Measurements from ENCODE around the gene ATF6.

ATF6 gene

DNA sequence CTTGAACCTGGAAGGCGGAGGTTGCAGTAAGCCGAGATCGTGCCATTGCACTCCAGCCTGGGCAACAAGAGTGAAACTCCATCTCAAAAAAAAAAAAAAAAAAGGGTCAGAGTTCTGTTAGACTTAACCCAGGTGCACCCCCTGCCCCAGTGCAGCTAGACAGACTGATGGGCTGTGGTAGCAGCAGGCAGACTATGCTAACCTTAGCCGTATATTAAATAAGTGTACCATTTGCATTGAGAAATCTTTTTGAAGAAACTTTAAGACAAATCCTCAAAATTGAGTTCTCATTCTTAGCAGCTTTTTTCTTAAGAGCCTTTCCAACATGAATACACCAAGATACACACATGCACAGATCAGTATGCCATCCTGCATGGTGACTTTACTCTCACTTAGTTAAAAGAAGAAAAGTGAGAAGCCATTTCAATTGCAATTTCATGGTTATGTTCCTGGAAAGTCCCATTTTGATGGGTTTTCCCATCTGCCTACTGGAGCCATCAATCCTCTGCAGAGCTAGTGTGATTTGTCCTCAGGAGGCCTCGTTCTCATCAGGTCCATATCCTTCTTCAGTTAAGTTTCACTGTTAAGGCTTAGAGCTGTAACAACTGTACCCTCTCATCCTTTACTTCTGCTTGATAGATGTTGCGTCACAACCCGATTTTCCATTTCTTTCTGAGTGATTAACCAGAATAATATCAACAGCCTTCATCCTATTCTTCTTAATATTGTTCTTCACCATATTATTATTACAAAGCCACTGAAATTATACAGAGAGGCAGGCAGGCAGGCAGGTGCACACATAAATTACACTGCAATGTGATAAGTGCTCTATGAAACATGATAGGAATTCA lies 37.5 kb upstream of the ATF6 start:
- TF ChIP-seq CTCF (conservative IDR thresholded peaks at IDR 0.05; ENCODE audit: control insufficient read depth, insufficient read depth, low read depth, low read length), result no peak
- no peak overlapping the region for H3K4me3 ChIP-seq (ENCODE audit: control insufficient read depth, low read depth, low read length)
- no peak for DNase-seq (ENCODE audit: low read depth)

DNA sequence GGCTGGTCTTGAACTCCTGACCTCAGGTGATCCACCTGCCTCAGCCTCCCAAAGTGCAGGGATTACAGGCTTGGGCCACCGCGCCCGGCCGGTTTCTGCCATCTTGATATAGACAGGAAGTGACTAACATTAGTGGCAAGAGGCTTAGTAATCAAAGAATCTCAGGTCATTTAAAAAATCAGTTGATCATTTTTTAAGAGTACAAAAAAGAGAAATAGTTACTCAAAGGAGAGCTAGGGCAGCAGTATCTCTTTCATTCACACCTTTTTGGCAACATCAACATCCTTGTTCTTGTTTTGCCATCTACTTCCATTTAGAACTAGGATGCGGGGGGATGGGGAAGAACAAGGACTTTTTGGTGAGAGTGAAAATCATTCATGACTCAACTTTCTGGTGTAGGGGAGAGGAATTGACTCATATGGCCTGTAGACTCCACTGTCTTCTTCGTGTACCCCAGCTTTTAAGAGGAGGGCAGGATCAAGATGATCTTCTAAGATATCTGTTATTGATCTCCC lies 36.0 kb upstream of the ATF6 start:
- no peak for TF ChIP-seq CTCF (conservative IDR thresholded peaks at IDR 0.05; ENCODE audit: control insufficient read depth, insufficient read depth, low read depth, low read length)
- DNase-seq (ENCODE audit: low read depth), result peak; percentile 76
- no peak overlapping the region for H3K4me3 ChIP-seq (ENCODE audit: control insufficient read depth, low read depth, low read length)

DNA sequence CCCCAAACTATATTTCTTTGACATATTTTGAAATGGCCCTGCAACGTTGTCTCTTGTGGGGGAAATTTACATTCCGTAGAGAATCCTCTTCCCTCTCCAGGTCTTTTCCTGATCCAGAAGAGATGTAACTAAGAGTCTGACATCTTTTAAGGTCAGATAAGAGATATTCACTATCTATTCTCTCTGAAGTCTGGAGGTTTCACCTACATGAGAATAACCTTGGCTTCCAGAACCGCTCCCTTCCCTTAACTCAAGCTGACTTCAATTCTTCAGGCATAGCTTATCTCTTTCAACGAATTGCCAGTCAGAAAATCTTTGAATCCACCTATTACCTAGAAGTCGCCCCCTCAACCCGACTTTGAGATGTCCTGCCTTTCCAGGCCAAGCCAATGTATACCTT lies 34.9 kb upstream of the ATF6 start:
- TF ChIP-seq CTCF (conservative IDR thresholded peaks at IDR 0.05; ENCODE audit: control insufficient read depth, insufficient read depth, low read depth, low read length), result no peak
- DNase-seq (ENCODE audit: low read depth), result no peak

DNA sequence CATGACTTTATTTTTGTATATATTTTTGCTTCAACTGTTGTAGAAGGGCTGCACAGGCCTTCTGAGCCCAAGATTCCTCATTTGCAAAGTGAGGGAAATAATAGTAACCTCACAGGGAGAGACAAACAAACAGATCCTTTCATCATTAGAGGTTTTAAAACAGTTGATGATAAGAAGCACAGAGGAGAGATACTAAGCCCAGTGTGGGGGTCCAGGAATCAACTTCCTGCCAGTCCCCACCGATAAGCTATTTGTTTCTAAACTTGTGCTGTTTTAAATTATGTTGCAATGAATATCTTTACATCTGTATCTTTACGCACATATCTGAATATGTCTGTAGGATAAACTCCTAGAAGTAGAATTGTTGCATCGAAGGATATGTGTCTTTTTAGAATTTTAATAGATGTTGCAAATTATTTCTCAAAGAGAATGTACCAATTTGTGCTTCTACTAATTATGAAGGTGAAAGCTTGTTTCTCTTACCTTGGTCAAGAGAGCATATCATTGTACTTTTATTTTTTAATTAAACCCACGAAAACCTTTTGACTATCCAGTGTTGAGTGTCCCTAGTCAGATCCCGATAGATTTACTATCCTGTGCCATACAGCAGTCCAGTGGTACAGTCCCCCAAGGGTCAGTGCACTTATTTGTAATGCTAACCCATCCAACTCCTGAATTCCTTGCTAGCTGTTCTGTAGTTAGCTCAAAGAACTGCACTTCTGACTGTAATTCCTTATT lies 34.0 kb upstream of the ATF6 start:
- DNase-seq (ENCODE audit: low read depth), result no peak
- no peak overlapping the region for H3K4me3 ChIP-seq (ENCODE audit: control insufficient read depth, low read depth, low read length)
- TF ChIP-seq CTCF (conservative IDR thresholded peaks at IDR 0.05; ENCODE audit: control insufficient read depth, insufficient read depth, low read depth, low read length), result no peak

More for the DNA sequence above, 34.9 kb upstream of the ATF6 start:
- H3K4me3 ChIP-seq (ENCODE audit: control insufficient read depth, low read depth, low read length), result no peak overlapping the region

DNA sequence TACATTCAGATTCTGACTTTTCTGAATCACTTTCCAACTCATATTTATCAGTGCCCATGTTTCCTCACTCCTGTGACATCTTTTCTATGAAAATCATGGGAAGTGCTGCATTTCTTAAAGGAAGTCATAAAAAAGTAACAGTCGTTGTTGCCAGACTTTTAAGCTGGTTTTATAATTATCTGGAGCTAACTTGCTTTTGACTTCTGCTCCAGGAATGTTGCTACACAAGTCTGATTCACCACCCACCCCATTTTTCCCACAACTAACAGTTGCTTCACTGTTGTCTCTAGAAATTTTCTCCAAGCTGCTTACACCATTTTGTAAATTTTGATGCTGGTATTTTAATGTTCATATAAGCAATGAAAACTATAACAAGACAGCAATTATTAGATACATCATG lies 32.6 kb upstream of the ATF6 start:
- H3K4me3 ChIP-seq (ENCODE audit: control insufficient read depth, low read depth, low read length), result no peak overlapping the region
- no peak for TF ChIP-seq CTCF (conservative IDR thresholded peaks at IDR 0.05; ENCODE audit: control insufficient read depth, insufficient read depth, low read depth, low read length)
- DNase-seq (ENCODE audit: low read depth), result peak; percentile 96

DNA sequence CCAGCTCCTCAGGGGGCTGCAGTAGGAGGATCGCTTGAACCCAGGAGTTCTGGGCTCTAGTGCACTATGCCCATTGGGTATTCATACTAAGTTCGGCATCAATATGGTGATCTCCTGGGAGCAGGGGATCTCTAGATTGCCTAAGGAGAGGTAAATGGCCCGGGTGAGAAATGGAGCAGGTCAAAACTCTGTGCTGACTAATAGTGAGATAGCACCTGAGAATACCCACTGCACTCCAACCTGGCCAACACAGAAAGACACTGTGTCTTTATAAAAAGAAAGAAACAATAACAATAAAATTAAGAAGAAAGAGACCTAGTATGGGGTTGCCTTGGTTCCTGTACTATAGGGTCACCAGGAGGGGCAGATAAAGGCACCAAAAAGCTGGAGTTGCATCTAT lies 30.3 kb upstream of the ATF6 start:
- no peak for DNase-seq (ENCODE audit: low read depth)
- no peak overlapping the region for H3K4me3 ChIP-seq (ENCODE audit: control insufficient read depth, low read depth, low read length)
- no peak for TF ChIP-seq CTCF (conservative IDR thresholded peaks at IDR 0.05; ENCODE audit: control insufficient read depth, insufficient read depth, low read depth, low read length)
